Measurements from ENCODE around the gene NPTXR. TPM values are rescaled to one million over a fixed set of nuclear protein-coding genes. Genes with fewer than 3 reads are reported as not detected.

NPTXR gene
- total RNA-seq, 1 experiment from 2014 or later = 10.4 TPM

GRCh38 chr22:38852522-38852921 lies 8.7 kb upstream of the NPTXR start:
- ChIA-PET POLR2A (no interaction called here), CTCF (interaction anchor here (0.6 to 6.1 kb wide), 6 partner anchors 18 to 283 kb away, joined by 3 to 47 read pairs (median 7); no protein-coding TSS in a partner anchor)
- H3K27ac Mint-ChIP-seq = no peak overlapping the region
- no peak for DNase-seq (ENCODE audit: low spot score)
- H3K36me3 Mint-ChIP-seq = no peaks in the 10 kb centered on the region
- H3K27me3 Mint-ChIP-seq (ENCODE audit: low read depth) = peaks cover 17% of the 10 kb centered on the region
- H3K4me1 Mint-ChIP-seq = no peaks in the 10 kb centered on the region
- no peak overlapping the region for H3K4me3 Mint-ChIP-seq
- no peaks in the 10 kb centered on the region for H3K9me3 Mint-ChIP-seq
- ATAC-seq = no peak
- TF ChIP-seq ZNF232 (CRISPR knock-in tag; IDR thresholded peaks at IDR 0.05) (no peak), STAT6 (CRISPR knock-in tag; conservative IDR thresholded peaks at IDR 0.05; ENCODE audit: low read depth) (no peak), ZNF416 (CRISPR knock-in tag; IDR thresholded peaks at IDR 0.05) (no peak), ZNF317 (CRISPR knock-in tag; IDR thresholded peaks at IDR 0.05; ENCODE audit: borderline replicate concordance, low read depth) (no peak), ZNF396 (CRISPR knock-in tag; IDR thresholded peaks at IDR 0.05; ENCODE audit: borderline replicate concordance) (no peak), JAZF1 (CRISPR knock-in tag; IDR thresholded peaks at IDR 0.05) (no peak), FOXJ3 (CRISPR knock-in tag; IDR thresholded peaks at IDR 0.05; ENCODE audit: borderline replicate concordance) (no peak), ZNF512 (CRISPR knock-in tag; IDR thresholded peaks at IDR 0.05; ENCODE audit: borderline replicate concordance) (no peak), NFE2L1 (CRISPR knock-in tag; IDR thresholded peaks at IDR 0.05) (no peak), IRF1 (CRISPR knock-in tag; IDR thresholded peaks at IDR 0.05) (no peak), ATF2 (CRISPR knock-in tag; IDR thresholded peaks at IDR 0.05; ENCODE audit: borderline replicate concordance, low read depth) (no peak), CREB1 (CRISPR knock-in tag; IDR thresholded peaks at IDR 0.05) (no peak), NFYB (CRISPR knock-in tag; conservative IDR thresholded peaks at IDR 0.05; ENCODE audit: low read depth) (no peak), CDX4 (CRISPR knock-in tag; IDR thresholded peaks at IDR 0.05; ENCODE audit: borderline replicate concordance) (no peak)

- H3K9me3 Mint-ChIP-seq = no peaks in the 10 kb centered on the region
- no peak overlapping the region for H3K27ac Mint-ChIP-seq
- H3K27me3 Mint-ChIP-seq (ENCODE audit: low read depth) = peaks cover 29% of the 10 kb centered on the region
- POLR2A ChIA-PET = no interaction called here
- no peaks in the 10 kb centered on the region for H3K36me3 Mint-ChIP-seq
- CTCF ChIA-PET = interaction anchor here (0.6 to 6.1 kb wide), 5 partner anchors 13 to 118 kb away, joined by 3 to 47 read pairs (median 3); no protein-coding TSS in a partner anchor
- DNase-seq (ENCODE audit: low spot score) (no peak), ATAC-seq (no peak)
- H3K4me3 Mint-ChIP-seq = no peak overlapping the region
- H3K4me1 Mint-ChIP-seq = no peaks in the 10 kb centered on the region
- TF ChIP-seq ATF2 (CRISPR knock-in tag; IDR thresholded peaks at IDR 0.05; ENCODE audit: borderline replicate concordance, low read depth) = no peak
These were observed 7.4 kb upstream of the NPTXR start for GRCh38 chr22:38850941-38851849.

Measured in WTC11 (cell line).